Stimulated activated CD8-positive, alpha-beta memory T cell treated with anti-CD3 and anti-CD28 coated beads, Interleukin-4, amount 100 ng/mL, for 4 hours (primary cell): ENCODE data around the gene ZNF446.
"Not testable (repeated sequence)": the region's sequence is repeated elsewhere in the genome, so short reads cannot be mapped to it uniquely, and the experiment has no call there.

ENCODE experiments used
- DNase-seq, 2 donors: peaks; one replicate each; pipeline ENCODE4 v3.0.0-alpha.2; 2020; ENCODE audit warnings: low read depth in 2 of 2, low spot score in 1 of 2

Gene ZNF446

GRCh38 chr19:58469241-58470013 lies 6.7 kb upstream of the ZNF446 start:
- DNase-seq: no peak

GRCh38 chr19:58470837-58471543 lies 5.2 kb upstream of the ZNF446 start:
- DNase-seq: not testable (repeated sequence)

DNA sequence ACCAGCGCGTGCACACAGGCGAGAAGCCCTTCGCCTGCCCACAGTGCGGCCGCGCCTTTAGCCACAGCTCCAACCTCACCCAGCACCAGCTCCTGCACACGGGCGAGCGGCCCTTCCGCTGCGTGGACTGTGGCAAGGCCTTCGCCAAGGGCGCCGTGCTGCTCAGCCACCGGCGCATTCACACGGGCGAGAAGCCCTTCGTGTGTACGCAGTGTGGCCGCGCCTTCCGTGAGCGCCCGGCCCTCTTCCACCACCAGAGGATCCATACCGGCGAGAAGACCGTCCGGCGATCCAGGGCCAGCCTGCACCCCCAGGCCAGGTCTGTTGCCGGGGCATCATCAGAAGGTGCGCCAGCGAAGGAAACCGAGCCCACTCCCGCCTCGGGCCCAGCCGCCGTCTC lies 4.4 kb upstream of the ZNF446 start:
- DNase-seq: no peak

DNA sequence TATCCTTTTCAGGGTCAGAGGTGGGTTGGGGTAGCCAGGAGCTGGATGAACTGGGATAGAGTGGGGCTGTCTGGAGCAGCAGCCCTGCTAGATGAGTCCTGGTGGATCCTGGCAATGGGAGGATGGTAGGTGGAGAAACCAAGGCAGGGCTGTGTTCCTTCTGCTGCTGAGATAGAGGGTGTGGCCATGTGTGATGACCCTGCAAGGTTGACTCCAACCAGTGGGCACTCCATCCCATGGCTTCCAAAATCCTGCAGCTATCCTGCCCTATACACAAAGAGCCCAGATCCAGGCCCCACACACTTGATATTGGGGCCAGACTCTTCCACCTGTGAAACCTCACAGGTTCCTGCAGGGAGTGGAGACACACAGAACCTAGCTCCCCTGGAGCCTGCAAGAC lies 2.4 kb upstream of the ZNF446 start:
- DNase-seq: no peak

DNA sequence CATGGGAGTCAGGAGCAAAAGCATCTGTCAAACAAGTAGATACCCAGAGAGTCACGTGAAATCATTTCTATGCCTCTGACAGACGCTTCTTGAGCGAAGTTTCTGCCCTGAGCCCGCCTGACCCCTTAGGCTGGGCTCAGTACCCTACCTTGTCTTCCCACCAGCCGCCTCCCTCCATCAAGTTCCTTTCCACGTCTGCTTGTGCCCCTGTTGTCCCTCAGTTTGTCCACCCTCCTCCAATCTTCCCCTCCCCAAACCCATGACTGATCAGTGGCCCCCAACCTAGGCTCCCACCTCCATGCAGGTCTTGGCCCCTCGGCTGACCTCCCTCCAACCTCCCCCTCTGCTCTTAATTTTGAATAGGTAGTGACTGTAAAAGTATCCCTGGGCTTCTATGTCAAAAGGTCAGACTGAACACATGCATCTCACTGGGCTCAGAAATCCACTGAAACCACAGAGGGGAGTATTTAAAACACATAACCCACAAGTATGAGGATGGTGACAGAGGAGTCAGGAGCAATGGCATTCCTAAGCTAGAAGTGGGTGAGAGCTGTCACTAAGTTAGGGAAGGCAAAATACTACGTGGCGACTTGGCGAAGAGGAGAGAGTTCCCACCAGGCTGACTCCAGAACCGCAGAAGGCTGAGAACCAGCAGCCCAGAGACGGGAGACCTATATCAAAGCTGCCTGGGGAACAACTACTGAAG lies 1.7 kb upstream of the ZNF446 start:
- no peak for DNase-seq

GRCh38 chr19:58474997-58475713 lies 997 bp upstream of the ZNF446 start:
- no peak for DNase-seq

DNA sequence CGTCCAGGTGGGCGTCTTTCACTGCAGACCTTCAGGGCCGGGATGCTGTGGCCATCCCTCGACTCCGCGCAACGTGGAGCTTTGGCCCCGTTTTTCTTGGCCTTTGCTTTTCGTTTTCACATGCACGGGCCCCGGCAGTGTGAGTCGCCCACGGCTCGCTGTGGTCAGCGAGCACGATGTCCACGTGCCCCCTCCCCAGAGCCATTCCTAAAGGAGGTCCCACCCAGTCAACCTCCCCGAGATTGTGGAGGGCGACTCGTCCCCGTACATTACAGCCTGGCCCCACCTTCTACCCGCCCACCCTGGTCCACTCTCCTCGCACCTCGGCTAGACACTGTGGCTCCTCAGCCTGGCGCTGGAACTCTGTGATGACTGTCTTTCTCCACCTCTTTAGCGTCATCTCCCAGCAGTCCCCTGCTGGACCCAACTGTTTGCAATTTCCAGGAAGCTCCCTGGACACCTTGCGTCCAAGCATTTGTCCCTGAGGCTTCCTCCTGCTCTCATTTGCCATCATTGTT lies 405 bp downstream of the ZNF446 start:
- no peak for DNase-seq

DNA sequence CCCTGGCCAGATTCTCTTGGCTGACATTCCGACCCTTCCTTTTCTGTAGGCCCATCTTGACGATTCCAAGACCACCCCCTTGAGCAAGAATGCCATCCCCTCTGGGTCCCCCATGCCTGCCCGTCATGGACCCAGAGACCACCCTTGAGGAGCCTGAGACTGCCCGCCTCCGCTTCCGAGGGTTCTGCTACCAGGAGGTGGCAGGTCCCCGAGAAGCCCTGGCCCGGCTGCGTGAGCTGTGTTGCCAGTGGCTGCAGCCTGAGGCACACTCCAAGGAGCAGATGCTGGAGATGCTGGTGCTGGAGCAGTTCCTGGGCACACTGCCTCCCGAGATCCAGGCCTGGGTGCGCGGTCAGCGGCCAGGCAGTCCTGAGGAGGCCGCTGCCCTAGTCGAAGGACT lies 978 bp downstream of the ZNF446 start:
- DNase-seq: no peak

GRCh38 chr19:58477871-58478270 lies 1.7 kb downstream of the ZNF446 start:
- DNase-seq: no peak

GRCh38 chr19:58479303-58479702 lies 3.2 kb downstream of the ZNF446 start:
- DNase-seq: no peak

- DNase-seq: no peak
Measured at GRCh38 chr19:58479736-58480480, 3.8 kb downstream of the ZNF446 start.

DNA sequence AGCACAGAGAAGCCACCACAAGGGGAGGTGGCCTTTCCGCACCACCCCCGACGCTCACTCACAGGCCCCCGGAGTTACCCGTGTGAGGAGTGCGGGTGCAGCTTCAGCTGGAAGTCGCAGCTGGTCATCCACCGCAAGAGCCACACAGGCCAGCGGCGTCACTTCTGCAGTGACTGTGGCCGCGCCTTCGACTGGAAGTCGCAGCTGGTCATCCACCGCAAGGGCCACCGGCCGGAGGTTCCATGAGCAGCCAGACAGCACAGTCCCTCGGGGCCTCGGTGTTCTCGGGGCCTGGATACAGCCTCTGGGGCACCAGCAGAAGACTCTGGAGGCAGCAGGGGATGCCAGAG lies 4.3 kb downstream of the ZNF446 start:
- no peak for DNase-seq

- DNase-seq: no peak
Measured at GRCh38 chr19:58480831-58481230, 4.7 kb downstream of the ZNF446 start.

DNA sequence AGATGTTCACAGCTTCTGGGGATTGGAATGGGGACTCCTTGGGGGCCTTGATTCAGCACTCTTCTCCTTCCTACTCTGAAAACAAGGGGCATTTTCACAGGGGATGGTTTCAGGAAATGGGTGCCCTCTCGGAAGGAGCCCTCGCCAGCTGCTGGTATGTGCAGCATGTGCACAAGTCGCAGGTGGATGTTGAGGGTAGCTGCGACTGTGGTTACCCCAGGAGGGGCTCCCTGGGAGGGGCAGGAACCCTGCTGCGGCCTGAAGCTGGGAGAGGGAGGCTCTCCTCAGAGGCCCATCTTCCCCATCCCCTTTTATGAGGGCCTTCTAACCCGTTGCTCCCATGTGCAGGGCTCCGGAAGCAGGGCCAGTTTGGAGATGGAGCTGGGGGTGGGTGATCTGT lies 6.2 kb downstream of the ZNF446 start:
- no peak for DNase-seq

GRCh38 chr19:58483776-58484175 lies 7.6 kb downstream of the ZNF446 start:
- no peak for DNase-seq

- DNase-seq: not testable (repeated sequence)
Measured at GRCh38 chr19:58484349-58484748, 8.2 kb downstream of the ZNF446 start.

DNA sequence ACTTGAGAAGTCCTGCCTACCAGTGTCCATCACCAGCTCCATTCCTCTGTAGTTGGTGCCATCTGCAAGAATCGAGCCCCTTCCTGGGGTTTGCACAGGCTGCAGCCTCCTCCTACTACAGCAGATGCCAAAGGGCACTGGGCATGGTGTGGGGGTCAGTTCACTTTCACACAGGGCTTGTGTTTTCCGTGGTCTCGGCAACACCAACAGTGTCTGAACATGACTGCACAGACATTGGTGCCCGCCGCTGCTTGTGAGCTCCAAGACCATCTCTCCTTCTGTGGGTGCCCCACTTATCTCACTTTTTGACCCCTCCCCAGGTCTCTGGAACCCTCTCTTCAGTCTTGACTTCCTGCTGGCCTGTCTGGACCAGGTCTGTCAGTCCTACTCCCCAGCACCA lies 15.2 kb downstream of the ZNF446 start:
- DNase-seq: no peak

DNA sequence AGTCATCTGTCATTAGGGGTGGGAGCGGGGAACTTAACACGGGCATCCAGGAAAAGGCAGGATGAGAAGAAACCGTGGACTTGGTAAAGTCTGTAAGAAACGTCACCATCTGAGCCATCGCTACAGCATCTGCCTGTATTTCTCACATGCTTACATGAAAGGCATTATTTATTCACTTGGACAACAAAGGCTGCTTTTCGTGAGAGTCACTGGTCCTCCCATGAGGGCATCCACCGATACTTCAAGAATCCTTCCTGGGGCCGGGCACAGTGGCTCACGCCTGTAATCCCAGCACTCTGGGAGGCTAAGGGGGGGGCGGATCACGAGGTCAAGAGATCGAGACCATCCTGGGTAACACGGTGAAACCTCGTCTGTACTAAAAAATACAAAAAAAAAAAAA lies 16.1 kb downstream of the ZNF446 start:
- no peak for DNase-seq

DNA sequence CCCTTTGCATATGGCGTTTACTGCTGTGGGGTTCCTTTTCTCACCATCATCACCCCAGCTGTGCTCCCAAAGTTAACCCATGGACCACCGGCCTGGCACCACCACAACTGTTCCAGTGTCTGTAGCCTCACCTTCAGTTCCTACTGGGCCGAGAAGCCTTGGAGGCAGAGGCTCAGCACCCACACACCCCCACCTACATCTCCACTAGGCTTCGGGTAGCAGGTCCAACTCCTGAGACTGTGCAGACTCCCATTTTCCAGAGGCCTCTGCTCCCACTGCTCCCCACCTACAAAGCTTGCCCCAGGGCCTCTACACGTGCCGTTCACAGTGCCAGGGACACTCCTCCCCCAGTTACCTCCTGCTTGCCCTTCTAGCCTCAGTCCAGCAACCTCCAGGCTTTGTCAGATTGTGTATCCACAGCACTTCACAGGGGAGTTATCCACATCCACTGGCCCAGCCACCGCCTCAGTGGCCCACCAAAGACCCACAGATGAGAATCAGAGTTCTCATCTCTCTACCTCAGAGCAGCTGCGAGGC lies 21.6 kb downstream of the ZNF446 start:
- no peak for DNase-seq

DNA sequence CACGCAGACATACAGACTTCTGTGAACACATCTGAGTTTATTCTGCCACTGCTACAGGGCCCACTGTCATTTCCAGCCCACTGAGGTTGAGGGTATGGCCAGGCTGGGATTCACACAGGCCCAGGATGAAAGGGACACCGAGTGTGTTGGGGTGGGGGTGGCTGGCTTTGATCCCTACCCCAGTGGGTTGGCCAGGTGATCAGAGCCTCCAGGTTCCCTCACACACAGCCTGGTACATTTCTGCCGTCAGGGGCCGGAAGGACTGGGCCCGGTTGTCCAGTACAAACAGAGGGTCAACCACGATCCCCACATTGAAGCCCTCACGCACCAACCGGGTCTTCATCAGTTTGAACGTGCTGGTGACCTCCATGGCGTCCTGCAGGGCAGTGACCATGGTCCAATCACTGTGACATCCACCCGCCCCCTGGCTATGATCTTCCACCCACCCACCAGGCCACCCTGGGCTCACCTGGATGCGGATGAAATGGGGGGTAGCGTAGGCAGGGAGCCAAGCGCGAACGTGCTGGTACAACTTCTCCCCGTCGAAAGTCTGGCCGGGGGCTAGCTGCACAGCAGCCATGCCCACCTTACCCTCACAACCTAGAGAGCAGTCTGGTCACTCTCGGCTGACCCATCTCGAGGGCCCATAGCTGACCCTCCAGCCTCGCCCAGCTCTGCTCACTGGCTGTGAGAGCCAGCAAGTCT lies 22.3 kb downstream of the ZNF446 start:
- DNase-seq: no peak
